HG03045 (cell line): ENCODE data around the gene PIAS1.
"Not testable (repeated sequence)": the region's sequence is repeated elsewhere in the genome, so short reads cannot be mapped to it uniquely, and the experiment has no call there.

Source experiments
- ATAC-seq: cut with Tn5 transposase; IDR thresholded peaks from one replicate; pipeline ENCODE4 v1.9.1; 2021; ENCODE audit warnings: mild to moderate bottlenecking, moderate library complexity; ENCODE audit not compliant: unreplicated experiment

The PIAS1 gene

DNA sequence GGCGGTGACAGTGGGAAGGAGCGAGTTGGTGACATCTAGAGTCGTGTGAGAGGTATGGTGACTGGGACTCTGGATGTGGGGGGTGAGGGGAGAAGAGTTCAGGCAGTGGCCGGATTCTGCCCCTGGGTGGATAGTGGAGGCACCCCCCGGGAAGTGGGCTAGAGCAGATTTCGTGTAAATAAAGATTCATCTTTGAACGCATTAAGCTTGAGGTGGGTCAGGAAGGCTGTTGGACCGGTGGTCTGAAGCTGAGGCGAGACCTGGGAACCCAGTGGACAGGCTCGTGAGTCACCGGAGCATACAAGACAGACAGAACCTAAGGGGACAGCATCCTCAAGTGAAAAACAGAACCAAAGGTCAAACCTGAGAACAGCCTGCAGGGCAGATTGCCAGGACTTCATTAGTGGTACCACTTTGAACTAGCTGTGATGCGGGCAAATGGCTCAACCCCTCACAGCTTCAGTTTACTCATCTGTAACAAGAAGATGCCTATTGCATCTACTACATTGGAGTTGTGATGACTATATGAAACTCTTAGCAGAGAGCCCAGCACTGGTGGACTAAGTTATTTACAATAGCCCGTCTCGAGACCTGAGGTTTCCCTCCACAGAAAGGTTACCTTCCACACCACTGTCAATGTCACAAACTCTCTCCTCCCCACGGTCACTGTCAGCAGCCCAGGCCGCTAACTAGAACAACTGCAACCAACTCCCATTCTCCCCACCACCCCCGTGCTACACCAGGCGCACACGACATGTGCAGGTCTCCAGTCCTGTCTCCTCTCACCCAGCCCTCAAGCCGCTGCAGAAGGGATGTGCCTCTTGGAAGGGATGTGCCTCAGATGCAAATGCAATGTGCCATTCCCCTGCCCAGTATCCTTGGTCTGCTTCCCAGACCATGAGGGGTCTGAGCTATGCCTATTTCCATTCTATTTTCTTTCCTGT is 176.3 kb downstream of the PIAS1 start:
- ATAC-seq: peak; percentile 2

DNA sequence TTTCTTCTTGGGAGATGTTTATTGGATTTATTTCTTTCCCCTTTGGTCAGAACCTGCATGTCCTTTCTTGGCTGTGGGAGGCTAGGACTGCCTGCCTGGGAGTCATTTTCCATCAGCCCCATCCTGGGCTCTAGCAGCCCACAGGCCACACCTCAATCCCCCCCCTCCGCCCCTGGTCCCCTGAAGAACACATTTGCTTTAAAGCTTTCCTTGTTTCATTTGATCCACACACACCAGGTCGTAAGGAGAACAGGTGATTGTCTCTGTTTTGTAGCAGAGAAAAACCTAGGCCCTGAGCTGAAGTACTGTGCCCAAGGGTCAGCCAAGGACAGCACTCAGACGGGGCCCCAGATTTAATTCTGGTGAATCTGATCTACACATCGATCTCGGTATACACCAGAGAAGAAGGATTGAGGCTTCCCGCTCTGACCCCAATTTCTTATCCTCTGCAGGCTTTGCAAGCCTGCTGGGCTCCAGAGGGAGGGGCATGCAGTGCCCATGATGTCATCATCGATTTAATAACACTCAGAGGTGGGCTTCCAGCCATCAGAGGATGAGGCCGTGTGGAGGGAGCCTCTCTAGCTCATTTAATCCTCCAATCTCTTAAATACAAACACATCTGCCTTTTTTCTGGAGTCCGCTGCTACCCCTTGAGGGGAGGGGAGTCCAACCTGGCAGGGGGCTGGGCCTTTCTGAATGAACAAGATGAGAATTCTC is 177.1 kb downstream of the PIAS1 start:
- ATAC-seq: no peak

DNA sequence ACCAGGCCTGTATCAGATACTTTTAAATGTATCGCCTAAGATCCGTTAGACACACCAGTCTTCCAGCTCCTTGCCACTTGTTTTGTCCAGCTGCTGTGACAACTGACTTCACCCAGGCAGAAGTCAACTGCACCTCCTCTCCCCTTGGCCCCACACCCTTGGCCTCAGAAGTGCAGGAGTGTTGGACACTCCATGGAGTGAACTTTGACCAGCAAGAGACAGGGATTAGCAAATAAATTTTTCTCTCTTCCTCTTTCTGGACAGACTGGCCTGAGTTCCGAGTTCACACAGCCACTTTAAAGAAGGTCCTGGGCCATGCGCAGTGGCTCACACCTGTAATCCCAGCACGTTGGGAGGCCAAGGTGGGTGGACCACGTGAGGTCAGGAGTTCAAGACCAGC is 178.3 kb downstream of the PIAS1 start:
- ATAC-seq: no peak

DNA sequence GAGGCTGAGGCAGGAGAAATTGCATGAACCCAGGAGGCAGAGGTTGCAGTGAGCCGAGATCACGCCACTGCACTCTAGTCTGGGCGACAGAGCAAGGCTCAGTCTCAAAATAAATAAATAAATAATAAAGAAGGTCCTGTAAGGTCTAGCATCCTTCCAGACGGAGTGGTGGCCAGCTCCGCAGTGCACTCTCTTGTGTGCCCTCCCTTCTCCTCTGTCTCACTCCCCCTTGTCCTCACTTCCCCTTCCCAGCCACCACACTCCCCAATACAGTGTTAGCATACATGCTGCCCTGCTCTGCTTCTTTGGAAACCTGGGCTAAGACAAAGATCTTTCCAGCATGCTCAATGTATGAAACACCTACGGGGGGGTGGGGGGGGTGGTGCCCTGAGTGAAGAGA is 178.8 kb downstream of the PIAS1 start:
- no peak for ATAC-seq

DNA sequence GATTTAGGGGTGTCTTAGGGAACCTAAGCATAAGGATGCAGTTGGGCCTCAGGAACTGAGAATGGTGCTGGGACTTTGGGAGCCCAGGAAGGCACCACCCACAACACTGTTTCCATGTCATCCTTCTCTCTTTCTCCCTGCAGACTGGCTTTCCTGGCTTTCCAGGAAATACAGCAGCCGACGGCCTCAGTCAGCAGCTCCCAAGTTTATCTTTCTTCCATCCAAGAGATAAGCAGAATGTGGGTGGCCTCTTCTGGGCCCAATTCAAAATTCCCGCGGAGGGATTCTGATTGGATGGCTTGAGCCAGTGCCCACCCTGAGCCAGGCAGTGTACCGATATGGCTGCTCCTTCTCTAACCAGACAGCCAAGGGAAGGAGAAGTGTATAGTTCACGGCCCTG is 179.9 kb downstream of the PIAS1 start:
- no peak for ATAC-seq

DNA sequence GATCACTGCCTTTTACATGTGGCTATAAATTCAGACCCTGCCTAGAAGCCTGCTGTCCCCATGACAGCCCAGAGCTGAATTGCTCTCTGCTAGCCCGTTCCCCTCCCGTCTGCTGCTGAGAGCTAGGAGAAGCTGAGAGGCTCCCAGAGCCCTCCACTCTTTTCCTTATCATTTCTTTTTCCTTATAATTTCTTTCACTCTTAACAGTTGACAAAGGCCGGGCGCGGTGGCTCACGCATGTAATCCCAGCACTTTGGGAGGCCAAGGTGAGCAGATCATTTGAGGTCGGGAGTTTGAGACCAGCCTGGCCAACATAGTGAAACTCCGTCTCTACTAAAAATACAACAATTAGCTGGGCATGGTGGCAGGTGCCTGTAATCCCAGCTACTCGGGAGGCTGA is 180.4 kb downstream of the PIAS1 start:
- not testable (repeated sequence) for ATAC-seq

DNA sequence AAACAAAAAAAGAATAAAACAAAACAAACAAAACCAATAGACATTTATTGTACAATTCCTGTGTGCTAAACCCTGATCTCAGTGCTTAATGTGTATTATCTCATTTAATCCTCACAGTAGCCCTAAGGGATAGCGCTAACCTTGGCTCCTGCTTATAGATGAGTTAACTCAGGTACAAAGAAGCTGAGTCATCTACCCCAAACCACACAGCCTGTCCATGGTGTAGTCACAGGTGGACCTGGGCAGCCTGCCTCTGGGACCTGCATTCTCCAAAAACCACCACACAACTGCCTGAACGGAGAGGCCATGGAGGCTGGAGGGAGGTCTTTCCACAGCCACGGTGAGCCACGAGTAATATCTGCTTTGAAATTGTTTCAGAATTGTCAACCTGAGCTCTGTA is 180.9 kb downstream of the PIAS1 start:
- no peak for ATAC-seq

DNA sequence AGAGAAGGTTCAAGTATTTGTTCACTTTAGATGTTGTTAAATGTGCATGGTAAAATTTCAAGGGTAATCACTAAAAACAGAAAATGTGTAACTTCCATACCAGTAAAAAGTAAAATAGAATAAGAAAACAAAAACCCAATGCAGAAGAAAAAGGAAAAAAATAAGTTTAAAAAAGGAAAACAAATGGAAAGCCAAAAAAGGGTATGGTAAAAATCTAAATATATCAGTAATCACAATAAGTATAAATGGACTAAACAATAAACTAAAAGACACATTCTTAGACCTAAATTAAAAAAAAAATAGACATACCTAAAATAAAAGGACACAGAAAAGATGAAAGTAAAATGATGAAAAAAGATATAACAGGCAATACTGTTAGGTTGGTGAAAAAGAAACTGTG is 184.9 kb downstream of the PIAS1 start:
- no peak for ATAC-seq

DNA sequence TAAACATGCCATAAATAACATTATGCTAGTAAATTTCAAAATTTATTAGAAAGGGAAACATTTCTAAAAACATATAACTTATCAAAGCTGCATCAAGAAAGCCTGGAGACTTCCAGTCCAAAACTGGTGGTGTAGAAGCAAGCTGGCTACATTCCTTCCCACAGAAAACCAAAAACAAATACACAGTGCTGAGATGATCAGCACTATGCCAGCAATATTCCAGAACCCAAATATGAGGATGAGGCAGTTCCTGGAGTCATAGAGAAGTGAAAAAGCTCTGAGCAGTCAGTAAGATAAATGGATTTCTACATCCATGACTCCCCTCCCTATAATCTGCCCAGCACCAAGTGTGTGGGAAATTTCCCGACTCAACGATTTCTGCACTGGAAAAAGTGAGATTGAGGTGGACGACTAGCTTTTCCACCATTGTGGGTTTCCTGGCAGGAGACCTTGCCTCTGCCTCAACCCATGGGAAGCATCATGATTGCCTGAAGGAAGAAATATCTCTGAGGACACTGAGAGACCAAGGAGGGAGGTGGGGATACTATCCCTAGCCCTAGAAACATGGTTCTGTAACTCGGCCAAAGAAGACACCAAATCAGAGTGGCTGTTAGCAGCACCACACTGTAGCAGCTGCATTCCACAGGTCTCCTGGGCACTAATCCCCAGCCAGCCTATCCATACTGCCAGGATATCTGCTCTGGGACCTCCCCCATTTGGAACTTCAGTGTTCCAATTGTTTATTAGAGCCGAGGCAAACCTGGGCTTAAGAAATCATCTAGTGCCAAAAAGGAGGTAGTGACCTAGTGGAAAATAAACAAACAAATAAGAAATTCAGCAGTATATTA is 187.2 kb downstream of the PIAS1 start:
- no peak for ATAC-seq
